Endometrial microvascular endothelial cells (primary cell): ENCODE results near the gene MKRN2. TPM values are rescaled to one million over a fixed set of nuclear protein-coding genes. Genes with fewer than 3 reads are reported as not detected.
"Not testable (repeated sequence)": the region's sequence is repeated elsewhere in the genome, so short reads cannot be mapped to it uniquely, and the experiment has no call there.

Experiments used
- in situ Hi-C: cut with HindIII; loops from 2 replicates; pipeline ENCODE4 v1.10.0; 2017; ENCODE audit warnings: low sequenced_read_pairs, low pct_unique_long_range_greater_than_20kb; ENCODE audit errors: inconsistent ontology term
- total RNA-seq: library from RNA; depleted of rRNA; stranded (reverse); fragments of >200 nt; gene quantifications from one replicate; pipeline ENCODE4 v1.2.3, GENCODE V29; 2015; ENCODE audit errors: inconsistent ontology term

The MKRN2 gene, protein sequence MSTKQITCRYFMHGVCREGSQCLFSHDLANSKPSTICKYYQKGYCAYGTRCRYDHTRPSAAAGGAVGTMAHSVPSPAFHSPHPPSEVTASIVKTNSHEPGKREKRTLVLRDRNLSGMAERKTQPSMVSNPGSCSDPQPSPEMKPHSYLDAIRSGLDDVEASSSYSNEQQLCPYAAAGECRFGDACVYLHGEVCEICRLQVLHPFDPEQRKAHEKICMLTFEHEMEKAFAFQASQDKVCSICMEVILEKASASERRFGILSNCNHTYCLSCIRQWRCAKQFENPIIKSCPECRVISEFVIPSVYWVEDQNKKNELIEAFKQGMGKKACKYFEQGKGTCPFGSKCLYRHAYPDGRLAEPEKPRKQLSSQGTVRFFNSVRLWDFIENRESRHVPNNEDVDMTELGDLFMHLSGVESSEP
- total RNA-seq: 33.0 TPM

DNA sequence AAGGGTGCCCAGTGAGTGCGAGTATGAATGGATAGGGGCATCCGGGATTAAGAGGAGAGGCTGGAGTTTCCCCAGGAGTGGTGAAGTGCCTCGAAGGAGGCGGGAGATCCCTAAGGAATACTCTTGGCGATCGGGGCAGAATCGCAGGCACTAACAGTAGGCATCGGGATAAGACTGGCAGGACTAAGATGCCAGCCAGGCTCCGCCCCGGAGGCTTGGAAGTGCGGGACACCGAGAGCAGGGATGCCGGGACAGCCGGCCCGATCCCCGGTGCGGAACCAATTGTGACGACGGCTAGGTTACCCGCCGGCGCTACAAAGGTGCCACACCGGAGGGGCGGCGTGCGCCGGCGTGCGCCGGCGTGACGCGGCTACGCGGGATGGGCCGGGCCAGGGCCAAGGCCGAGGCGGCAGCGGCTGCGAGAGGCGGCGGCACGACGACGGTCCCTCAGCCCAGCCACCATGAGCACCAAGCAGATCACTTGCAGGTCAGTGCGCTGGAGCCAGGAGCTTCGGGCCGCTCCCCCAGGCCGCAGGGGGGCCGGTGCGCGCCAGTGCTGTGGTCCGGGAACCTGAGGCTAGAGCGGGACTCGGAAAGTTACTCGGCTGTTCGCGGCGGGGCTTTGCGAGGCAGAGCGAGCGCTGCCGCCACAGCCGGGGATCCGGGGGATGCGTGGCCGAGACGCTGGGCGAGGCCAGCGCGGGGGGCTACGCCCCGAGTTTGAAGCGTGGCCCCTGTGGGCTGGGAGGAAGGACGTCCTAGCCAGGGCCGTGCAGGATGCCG, at the start of gene MKRN2:
MKRN2 (plus strand) TSS at position 398 of the 783 bp plus-strand sequence; CDS start at position 462, 64 bp downstream.
- in situ Hi-C loops: no loop called here

DNA sequence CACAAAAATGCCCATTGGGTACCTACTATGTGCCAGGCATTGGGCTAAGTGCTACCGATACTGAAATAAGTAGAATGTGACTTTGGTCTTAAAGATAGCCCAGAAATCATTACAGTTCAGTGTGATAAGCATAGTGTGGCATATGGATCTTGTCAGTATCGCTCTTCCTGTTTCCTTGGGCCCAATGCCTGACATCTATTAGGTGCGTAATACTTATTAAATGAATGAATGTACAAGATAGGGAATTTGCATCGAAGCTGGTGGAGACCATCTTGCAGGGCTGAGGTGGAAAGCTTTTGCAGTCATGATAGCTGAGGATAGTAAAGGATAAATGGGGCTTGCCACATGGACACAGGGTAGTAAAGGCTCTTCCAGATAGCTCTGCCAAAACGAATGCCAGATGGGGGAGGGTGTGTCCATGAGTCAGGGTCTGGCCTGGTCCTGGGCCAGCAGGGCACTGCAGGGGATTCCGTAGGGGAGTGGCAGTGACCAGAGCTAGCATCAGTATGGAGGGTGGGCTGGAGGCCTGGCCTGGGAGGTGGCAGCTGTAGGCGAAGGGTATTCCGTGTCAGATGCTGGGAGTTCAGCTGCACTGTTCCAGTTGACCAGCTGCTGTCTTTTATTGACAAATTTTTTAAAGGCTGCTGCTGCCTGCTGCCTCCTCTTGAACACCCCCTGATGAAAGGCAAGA, 49.2 kb upstream of the MKRN2 start:
- in situ Hi-C loops: no loop called here

DNA sequence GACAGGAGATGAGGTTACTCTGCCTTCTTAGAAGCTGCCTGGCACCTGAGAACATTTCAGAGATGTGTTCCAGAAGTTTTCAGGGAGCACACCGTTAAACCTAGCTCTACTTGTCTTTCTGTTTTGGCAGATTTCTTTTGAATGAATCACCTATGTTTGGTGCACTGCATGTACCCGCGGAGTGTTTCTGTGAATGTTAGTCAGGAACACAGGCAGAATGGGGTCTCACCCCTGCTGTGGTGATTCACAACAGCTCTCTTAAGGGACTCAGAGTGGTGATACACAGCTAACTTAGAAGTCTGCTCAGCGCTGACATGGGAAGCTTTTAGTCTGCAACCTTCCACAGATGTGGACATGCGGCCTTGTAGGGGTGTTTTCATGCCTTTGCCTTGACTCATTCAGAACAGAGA, 48.6 kb upstream of the MKRN2 start:
- in situ Hi-C loops: no loop called here

DNA sequence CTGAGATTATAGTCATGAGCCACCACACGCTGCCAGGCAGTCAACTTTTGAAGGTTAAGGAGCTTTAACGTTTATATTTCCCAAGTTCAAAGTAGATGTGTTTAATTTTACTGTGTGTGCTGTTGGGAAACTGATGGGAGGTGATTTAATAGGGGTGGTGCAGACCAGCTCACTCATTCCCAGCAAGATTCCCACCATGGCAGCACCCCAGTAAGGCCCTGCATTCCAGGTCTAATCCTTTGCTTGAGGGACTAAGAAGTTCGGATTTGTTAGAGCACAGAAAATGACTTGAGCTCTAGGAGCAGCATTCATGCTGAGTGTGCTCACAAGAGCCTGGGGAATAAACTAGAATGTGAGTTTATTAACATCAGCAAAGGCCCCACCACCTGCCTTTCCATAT, 47.4 kb upstream of the MKRN2 start:
- in situ Hi-C loops: no loop called here

DNA sequence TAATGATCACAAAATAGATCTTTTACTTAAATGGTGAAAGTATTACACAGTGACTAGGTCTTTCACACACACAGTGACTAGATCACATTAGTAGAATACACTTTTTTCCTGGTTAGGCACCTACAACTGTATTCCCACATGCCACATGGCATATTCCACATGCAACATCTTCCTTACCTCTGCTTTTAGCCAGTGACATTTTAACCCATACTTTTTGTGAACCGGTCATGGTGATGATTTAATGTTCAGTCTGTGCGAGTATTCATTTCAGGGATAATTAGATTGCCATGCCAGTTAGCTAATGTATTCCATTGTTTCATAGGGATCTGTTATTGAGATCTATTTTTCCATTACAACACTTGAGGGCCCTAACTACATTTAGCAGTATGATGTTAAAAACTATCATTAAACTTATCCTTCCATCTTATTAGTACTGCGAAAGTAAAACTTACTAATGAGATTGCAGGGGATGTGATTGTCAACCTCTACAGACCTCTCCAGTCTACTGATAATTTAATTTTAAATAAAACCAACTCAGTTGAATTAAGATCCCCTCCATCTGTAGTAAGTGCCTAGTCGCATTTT, 44.3 kb upstream of the MKRN2 start:
- in situ Hi-C loops: no loop called here

DNA sequence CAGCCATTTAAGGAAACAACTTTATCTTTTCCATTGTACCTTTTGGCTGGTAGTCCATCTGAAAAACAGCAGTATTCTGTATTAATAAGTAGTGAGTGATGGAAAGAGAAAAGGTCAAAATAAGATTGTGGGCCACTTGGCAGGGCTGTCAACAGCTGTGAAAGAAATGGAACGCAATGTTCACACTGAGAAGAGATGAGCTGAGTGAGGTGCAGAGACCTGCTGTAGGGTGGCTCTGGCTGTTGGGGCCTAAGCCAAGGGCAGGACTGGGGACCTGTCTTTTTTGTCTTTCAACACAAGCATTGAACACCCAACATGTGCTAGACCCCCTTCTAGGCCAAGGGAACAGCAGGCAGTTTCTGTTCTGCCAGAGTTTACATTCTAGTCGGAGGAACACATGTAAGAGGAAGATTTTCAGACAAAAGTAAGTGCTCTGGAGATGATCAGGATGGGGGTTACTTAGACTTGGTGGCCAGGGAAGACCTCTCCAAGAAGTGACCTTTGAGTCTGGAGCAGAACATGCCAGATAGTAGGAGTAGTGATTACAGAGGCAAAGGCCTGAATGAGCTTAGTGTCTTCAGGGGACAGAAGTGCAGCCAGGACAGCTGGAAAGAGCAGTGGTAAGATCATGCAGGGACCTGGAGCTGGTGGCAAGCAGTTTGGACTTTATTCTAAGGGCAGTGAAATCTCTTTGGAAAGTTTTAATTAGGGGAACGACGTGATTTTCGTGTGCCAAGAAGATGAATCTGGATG, 43.0 kb upstream of the MKRN2 start:
- in situ Hi-C loops: no loop called here

DNA sequence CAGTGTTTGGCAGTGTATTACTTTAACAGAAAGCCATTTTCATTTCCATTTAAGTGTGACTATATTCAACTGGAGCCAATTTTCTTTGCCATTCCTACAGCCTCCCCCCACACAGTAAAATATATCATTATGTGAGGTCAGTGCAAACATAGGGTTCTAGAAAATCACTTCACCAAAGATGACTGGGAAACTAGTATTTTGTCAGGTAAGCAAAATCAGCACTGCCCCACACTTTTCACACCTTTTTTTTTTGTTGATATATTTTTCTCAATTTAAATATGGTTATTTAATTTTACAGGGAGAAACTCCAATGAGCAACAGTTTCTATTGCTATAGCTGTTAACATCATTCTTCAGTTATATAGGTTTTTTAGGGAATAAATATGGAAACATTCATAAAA, 41.3 kb upstream of the MKRN2 start:
- in situ Hi-C loops: no loop called here

DNA sequence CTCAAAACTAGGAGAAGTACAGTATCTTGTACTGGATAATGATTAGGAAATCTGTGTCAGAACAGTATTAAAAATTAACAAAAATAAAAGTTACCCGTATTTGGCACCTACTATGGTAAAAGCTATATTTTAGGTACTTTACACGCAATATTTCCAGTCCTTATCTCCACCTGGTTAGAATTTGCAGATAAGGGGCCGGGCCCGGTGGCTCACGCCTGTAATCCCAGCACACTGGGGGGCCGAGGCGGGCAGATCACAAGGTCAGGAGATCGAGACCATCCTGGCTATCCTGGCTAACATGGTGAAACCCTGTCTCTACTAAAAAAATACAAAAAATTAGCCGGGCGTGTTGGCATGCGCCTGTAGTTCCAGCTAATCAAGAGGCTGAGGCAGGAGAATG, 40.0 kb upstream of the MKRN2 start:
- in situ Hi-C loops: no loop called here

DNA sequence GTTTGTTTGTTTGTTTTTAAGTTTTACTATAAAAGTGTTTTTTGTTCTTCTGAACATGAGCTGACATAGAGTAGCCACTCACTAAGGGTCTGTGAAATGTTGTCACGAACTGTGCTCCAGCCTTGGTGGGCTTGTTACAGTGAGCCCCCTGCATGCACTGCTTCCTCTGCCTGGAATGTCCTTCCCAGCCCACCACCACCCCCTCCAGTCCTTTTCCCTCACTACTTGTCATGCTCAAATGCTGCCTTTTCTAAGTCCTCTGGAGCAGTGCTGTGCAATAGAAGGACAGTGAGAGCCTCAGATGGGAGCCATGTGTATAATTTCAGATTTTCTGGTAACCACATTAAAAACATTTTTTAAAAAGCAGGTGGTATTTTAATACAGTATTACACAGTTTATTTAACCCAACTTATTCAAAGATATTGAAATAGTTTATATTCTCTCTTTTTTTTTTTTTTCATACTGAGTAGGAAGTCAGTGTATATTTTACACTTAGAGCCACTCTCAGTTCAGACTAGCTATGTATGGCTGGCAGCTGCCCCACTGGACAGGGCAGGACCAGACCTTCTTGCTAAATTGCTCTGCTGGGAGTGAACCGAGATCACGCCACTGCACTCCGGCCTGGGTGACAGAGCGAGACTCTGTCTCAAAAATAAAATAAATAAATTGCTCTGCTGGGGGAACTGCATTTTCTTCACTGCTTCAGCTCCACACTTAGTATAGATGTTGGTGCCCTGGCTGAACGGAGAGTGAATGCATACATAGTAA, 38.4 kb upstream of the MKRN2 start:
- in situ Hi-C loops: no loop called here

DNA sequence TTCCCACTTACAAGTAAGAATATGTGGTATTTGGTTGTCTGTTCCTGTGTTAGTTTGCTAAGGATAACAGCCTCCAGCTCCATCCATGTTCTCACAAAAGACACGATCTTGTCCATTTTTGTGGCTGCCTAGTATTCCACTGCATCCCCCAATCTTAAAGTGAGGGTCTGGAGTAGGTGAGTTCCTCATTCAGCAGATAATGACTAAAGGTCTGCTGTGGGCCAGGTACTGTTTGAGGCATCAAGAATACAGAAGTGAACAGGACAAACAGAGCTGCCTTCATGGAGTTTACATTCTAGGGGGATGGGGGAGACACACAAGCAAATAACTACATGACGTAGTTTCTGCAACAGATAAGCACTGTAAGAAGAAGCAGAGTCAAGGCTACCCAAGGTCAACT, 35.9 kb upstream of the MKRN2 start:
- in situ Hi-C loops: no loop called here

DNA sequence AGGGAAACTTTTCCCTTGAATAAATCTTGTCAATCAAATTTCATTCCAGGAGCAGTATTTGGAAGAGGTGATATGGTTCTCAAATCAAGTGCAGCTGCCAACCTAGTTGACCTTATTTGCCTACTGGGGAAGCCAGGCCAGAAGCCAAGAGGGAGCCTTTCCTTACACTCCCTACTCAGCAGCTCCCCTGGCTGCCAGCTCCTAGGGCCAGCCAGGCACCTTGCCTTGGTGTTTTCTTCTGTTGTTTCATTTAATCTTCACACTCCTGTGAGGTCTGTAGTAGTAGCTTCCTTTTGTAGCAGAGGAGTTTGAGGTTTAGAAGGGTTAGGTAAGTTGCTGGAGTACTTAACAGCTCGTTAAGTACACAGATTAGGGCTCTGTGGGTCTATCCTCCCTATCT, 34.2 kb upstream of the MKRN2 start:
- in situ Hi-C loops: no loop called here

DNA sequence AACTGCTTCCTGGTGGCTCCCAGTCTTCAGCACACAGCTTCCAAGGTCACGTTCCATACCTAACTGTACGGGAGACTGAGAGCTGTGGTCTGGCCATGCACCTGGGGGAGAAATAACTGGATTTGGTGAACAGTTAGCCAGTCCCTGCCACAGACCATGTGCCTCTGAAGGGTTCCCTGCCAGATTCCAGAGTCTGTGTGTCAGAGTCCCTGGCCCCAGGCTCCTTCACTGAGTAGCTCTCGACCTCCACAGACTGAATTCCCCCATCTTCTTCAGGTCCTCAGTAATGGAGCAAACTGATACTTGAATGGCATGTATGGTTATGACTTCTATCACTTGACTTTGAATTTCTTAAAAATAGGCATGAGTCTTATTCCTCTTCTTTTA, 29.1 kb upstream of the MKRN2 start:
- in situ Hi-C loops: no loop called here

DNA sequence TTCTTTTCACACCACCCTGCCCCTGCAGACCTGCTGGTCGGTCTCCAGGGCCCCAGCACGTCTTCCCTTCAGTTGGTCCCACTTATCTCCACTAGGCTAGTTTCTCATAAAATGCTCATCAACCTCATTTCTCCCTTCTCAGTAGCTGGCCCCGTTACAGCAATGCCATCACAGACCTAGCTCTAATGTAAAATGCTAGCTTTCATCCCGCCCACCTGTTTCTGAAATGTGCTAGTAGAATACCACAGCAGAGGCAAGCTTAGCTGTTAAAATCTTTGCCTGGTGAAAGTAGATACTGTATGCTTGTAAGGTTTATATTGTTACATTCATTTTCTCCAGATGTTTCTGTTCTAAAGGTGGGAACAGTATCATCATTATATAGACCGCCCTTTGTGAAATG, 24.7 kb upstream of the MKRN2 start:
- in situ Hi-C loops: no loop called here

DNA sequence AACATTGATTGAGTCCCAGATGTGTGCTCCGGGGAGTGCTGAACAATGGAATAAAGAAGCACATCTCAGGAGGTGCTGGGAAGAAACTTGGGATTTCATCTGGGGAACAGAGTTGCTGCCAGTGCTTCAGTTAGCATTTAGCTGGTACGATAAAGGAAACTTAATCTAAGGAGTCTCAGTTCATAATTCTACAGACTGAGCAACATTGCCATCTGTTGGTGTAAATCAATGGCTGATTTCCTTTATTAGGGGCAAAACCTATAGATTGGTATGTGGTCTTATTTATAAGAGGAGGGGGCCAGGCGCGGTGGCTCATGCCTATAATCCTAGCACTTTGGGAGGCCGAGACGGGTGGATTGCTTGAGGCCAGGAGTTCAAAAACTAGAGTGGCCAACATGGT, 20.5 kb upstream of the MKRN2 start:
- in situ Hi-C loops: no loop called here

DNA sequence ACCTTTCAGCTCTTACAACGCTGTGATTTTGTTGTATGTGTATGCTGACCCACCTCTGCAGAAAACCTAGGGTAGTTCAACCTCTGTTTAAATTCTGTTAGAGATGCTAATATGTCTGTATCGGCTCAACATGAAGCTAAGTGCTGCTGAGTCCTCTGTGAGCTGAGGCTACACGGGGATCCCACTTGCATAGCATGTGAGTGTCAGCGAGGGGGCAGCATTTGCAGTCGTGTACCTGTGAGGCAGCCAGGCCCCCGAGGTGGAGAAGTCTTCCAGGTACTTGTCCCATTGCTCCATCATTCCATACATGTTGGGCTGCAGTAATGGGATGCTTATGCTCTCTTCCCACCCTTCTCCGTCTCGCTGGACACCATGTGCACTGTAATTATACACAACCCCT, 15.3 kb upstream of the MKRN2 start:
- in situ Hi-C loops: no loop called here

DNA sequence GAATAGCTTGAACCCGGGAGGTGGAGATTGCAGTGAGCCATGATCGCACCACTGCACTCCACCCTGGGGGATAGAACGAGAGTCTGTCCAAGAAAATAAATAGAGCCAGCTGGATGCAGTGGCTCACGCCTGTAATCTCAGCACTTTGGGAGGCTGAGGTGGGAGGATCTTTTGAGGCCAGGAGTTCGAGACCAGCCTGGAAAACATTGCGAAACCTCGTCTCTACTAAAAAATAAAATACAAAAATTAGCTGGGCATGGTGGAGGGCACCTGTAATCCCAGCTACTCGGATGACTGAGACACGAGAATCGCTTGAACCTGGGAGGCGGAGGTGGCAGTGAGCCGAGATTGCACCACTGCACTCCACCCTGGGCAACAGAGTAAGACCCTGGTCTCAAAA, 13.4 kb upstream of the MKRN2 start:
- in situ Hi-C loops: not testable (repeated sequence)

DNA sequence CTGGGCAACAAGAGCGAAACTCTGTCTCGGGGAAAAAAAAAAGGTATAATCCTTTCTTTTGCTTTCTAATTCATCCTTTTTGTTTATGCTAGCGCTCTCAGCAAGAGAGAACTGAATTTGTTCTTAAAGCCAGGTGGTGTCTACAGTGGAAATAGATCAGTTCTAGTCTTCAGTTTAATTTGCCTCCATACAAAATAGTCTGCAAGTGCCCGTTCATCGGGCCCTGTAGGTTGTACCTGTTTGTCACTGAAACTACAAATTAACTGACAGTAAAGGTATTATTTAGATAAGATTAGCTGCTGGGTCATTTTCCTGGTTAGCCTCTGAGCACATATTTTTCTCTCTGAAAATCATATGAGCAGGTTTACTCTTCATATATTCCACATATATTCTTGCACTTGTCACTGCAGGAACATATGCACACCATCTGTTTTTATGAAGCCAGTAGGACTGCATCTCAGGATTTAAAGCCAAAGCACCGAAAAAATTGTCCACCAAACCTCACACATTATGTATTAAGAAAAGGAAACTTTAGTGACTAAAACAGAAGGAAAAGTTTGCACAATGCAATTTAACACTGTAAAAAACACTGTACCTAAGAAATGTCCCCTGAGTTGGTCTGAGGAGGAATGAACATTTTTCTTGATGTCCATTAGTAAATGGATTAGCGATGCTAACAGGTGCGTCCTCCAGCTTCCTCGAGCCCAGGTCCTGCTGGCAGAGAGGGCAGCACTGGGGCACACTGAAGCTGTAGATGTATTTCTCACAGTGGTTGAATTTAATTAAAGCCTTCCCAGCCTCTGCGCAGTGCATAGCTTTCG, 12.0 kb upstream of the MKRN2 start:
- in situ Hi-C loops: no loop called here
